Large intestine (tissue), 3 donors: ENCODE measurements around the gene RNF39. TPM values are rescaled to one million over a fixed set of nuclear protein-coding genes. Genes with fewer than 3 reads are reported as not detected.
A peak's percentile ranks its signal among the peaks of the same experiment; 100 is the strongest.

Experiments used
- DNase-seq, 2 donors: peaks; one replicate each; pipeline versions ENCODE4 v3.0.0 to v3.0.0-alpha.2; 2013
- H3K27ac ChIP-seq: one replicate; pipeline ENCODE4 v1.5.1; 2013; ENCODE audit warnings: low read length
- H3K27me3 ChIP-seq: 2 replicates; pipeline ENCODE4 v1.6.1; 2013; ENCODE audit warnings: low read length; ENCODE audit not compliant: control insufficient read depth, insufficient read depth
- H3K36me3 ChIP-seq: 2 replicates; pipeline ENCODE4 v1.6.1; 2013; ENCODE audit warnings: low read length; ENCODE audit not compliant: control insufficient read depth, insufficient read depth
- H3K4me1 ChIP-seq: one replicate; pipeline ENCODE4 v1.6.1; 2013; ENCODE audit warnings: low read length; ENCODE audit not compliant: control insufficient read depth, insufficient read depth
- H3K4me3 ChIP-seq: one replicate; pipeline ENCODE4 v1.5.1; 2013; ENCODE audit warnings: low read length
- H3K9me3 ChIP-seq: one replicate; pipeline ENCODE4 v1.6.1; 2013; ENCODE audit warnings: mild to moderate bottlenecking, low read depth, low read length, moderate library complexity; ENCODE audit not compliant: control insufficient read depth
- WGBS: methylation state at CpG from one replicate; pipeline ENCODE4 v1.1.5; 2013; ENCODE audit warnings: low lambda C conversion rate; ENCODE audit not compliant: insufficient coverage; 5-methylcytosine and 5-hydroxymethylcytosine counted together
- polyA plus RNA-seq: library from polyadenylated mRNA; unstranded; fragments of 120-200 nt; gene quantifications from one replicate; pipeline ENCODE4 v1.2.1, GENCODE V29; 2013

Gene RNF39
- polyA plus RNA-seq, 1 donor: 0.75 TPM

GRCh38 chr6:30111266-30111856, 35.8 kb upstream of the RNF39 start:
- DNase-seq: peak in 1 of 2 donors; percentile 39
- no CpG with 5 or more reads among the region's 27 CpGs for WGBS
- no peaks in the 10 kb centered on the region for H3K36me3 ChIP-seq
- no peaks in the 10 kb centered on the region for H3K9me3 ChIP-seq
- peak overlapping the region; percentile 82 for H3K27ac ChIP-seq
- H3K4me1 ChIP-seq: peaks cover 29% of the 10 kb centered on the region
- H3K27me3 ChIP-seq: peaks cover 6% of the 10 kb centered on the region
- H3K4me3 ChIP-seq: peak overlapping the region; percentile 32

DNA sequence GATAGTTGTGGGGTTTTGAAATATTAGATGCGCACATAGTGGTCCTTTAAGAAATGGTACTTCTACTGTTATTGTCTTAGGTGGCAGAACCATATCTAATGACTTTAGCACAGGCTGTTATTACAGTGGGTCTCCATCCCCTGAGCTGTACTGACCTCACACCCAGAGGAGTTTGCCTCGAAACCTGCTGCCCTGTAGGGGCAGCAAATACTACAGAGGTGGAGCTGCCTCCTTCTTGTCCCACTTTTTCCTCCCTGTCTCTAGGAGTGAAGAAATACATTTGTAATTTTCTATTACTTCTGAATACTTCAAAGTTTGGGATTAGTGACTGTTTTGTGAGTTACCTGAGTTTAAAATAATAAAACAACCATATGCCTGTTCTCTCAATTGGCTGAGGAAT, 29.1 kb upstream of the RNF39 start:
- H3K4me3 ChIP-seq: no peak overlapping the region
- no peaks in the 10 kb centered on the region for H3K36me3 ChIP-seq
- no peaks in the 10 kb centered on the region for H3K9me3 ChIP-seq
- H3K27ac ChIP-seq: no peak overlapping the region
- WGBS: no CpG with 5 or more reads among the region's 2 CpGs
- DNase-seq: no peak
- peaks cover 29% of the 10 kb centered on the region for H3K4me1 ChIP-seq
- H3K27me3 ChIP-seq: peaks cover 26% of the 10 kb centered on the region

DNA sequence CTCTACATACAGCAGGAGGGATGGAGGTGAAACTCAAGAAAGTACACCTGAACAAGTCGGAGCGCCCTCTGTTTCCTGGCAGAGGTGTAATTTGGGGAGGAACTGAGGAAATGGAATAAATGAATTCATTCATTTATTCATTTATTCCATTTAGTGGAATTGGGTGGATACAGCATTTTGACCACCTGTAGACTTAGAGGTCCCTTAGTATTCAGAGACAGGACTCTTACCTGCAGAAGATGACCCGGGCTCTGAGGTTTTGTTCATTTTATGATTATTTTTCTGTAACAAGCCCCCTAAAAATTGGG, 28.3 kb upstream of the RNF39 start:
- H3K4me3 ChIP-seq: peak overlapping the region; percentile 43
- no peaks in the 10 kb centered on the region for H3K36me3 ChIP-seq
- peaks cover 27% of the 10 kb centered on the region for H3K27me3 ChIP-seq
- peaks cover 29% of the 10 kb centered on the region for H3K4me1 ChIP-seq
- H3K9me3 ChIP-seq: no peaks in the 10 kb centered on the region
- H3K27ac ChIP-seq: peak overlapping the region; percentile 81
- DNase-seq: no peak
- no CpG with 5 or more reads among the region's 3 CpGs for WGBS

- Histone ChIP-seq H3K27me3 (peaks cover 29% of the 10 kb centered on the region), H3K4me3 (peak overlapping the region; percentile 43), H3K9me3 (no peaks in the 10 kb centered on the region), H3K4me1 (peaks cover 35% of the 10 kb centered on the region), H3K27ac (peak overlapping the region; percentile 81), H3K36me3 (no peaks in the 10 kb centered on the region)
- 17% methylated on average over 3 of the region's 36 CpGs for WGBS
- DNase-seq: peak; percentile 87 to 93
Measured at GRCh38 chr6:30102970-30103871, 27.7 kb upstream of the RNF39 start.

- H3K9me3 ChIP-seq: no peaks in the 10 kb centered on the region
- no peaks in the 10 kb centered on the region for H3K36me3 ChIP-seq
- no peak for DNase-seq
- WGBS: no CpG with 5 or more reads among the region's 15 CpGs
- H3K4me3 ChIP-seq: peak overlapping the region; percentile 49
- peaks cover 29% of the 10 kb centered on the region for H3K27me3 ChIP-seq
- H3K4me1 ChIP-seq: peaks cover 42% of the 10 kb centered on the region
- peak overlapping the region; percentile 81 for H3K27ac ChIP-seq
Measured at GRCh38 chr6:30102414-30102969, 26.9 kb upstream of the RNF39 start.

GRCh38 chr6:30101444-30102413, 26.2 kb upstream of the RNF39 start:
- Histone ChIP-seq H3K9me3 (no peaks in the 10 kb centered on the region), H3K4me1 (peaks cover 49% of the 10 kb centered on the region), H3K27me3 (peaks cover 29% of the 10 kb centered on the region), H3K27ac (peak overlapping the region; percentile 81), H3K4me3 (peak overlapping the region; percentile 49), H3K36me3 (no peaks in the 10 kb centered on the region)
- no CpG with 5 or more reads among the region's 51 CpGs for WGBS
- DNase-seq: peak; percentile 92

DNA sequence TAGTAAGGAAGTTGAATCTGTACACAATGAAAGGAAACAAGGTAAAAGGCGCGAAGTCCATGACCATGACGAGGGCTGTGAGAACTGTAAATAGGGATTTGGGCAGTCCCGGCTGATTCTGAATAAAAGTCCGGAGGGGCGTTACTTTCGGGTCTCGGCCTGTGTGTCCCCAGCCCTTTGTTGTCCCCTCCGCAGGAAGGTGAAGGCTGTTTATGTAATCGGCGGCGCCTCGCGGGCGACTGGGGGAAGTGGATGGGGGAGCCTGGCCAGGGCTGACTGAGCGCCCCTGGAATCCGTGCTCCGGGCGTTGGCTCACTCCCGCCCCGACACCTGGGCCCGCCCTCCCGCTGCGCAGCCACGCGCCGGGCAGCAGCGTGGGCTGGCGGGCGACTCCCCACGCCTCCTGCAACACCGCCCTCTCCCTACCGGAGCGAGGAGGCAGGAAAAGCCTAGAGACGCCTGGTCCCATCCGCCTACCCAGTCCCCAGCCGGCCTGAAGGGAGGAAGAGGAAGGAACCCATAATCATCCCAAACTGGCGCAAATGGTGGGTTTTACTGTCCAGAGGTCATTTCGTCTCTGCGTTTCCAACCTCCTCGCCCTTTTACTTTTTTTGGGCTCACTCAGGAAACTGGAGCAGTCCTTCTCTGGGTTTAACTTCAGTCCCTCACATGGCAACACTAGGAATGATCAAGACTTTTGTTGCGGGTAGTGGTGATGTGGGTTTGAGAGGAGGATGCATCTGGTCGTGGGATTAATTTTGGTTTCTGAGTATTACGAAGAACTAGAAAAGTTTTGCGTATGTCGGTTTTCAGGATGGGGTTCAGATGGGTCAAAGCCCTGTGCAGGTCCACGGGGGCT, 25.2 kb upstream of the RNF39 start:
- Histone ChIP-seq H3K27ac (peak overlapping the region; percentile 81), H3K27me3 (peaks cover 27% of the 10 kb centered on the region), H3K36me3 (no peaks in the 10 kb centered on the region), H3K4me1 (peaks cover 58% of the 10 kb centered on the region), H3K4me3 (peak overlapping the region; percentile 49), H3K9me3 (no peaks in the 10 kb centered on the region)
- DNase-seq: peak; percentile 90 to 93
- 20% methylated on average over 1 of the region's 47 CpGs for WGBS

- H3K9me3 ChIP-seq: no peaks in the 10 kb centered on the region
- H3K4me1 ChIP-seq: peaks cover 64% of the 10 kb centered on the region
- H3K4me3 ChIP-seq: peak overlapping the region; percentile 49
- H3K27me3 ChIP-seq: peaks cover 25% of the 10 kb centered on the region
- H3K27ac ChIP-seq: peak overlapping the region; percentile 81
- WGBS: 53% methylated on average over 3 of the region's 8 CpGs
- no peak for DNase-seq
- H3K36me3 ChIP-seq: no peaks in the 10 kb centered on the region
Measured at GRCh38 chr6:30100154-30100553, 24.6 kb upstream of the RNF39 start.

DNA sequence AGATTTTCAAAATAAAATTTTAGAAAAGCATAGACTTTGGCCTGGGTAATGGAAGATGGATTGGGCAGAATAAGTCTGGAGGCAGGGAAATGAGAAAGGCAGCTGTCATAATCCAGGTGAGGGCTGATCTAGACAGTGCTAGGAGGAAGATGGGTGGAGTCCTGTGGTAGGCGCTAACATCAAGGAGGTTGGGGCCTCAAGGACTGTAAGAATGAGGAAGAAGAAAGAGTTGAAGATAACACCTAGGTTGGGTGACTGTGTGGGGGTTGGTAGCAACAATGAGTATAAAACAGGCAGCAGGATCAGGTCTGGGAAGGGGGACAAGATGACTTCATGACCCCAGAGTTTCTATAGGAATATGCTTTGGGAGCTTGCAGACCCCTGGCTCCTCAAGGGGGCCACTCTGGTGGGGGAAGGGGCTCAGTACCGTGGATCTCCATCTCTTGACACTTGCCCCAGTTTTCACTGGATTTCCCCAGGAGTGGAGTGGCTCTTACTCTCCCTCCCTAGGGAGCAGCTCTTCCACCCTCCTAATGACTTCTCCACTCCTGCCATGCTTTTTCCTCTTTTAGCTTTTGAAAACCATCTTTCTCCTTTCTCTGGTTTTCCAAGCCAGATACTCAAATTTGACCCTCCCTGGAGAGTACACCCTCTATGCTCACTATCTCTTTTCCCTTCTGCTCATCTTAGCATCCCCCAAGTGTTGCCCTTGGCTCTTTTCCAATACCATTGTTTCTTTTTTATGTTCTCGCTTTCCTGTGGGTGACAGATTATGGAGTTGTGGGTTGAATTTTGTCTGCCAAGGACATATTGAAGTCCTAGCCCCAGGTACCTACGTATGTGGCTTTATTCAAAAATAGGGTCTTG, 22.6 kb upstream of the RNF39 start:
- Histone ChIP-seq H3K4me3 (no peak overlapping the region), H3K9me3 (no peaks in the 10 kb centered on the region), H3K27ac (peak overlapping the region; percentile 54), H3K36me3 (no peaks in the 10 kb centered on the region), H3K27me3 (peaks cover 20% of the 10 kb centered on the region), H3K4me1 (peaks cover 68% of the 10 kb centered on the region)
- peak; percentile 89 to 93 for DNase-seq
- 50% methylated on average over 2 of the region's 4 CpGs for WGBS
